Caco-2 (cell line): Measurements from ENCODE around the gene ADGRL1. TPM values are rescaled to one million over a fixed set of nuclear protein-coding genes. Genes with fewer than 3 reads are reported as not detected.

Experiments
- BruUV-seq: library from RNA; stranded (reverse); fragments of 400-500 nt; replicated peaks from 2 replicates; lab custom pipeline; 2021; lab: Mats Ljungman, UMichigan
- CTCF ChIA-PET: fragments of 300-600 bp; sonication (Branson Sonifier 250); formaldehyde crosslinking; loops from one replicate; lab custom pipeline; 2022; ENCODE audit warnings: antibody characterized with exemption; lab: Charles Lee
- POLR2A ChIA-PET: fragments of 300-600 bp; sonication (Branson Sonifier 250); formaldehyde crosslinking; loops from one replicate; lab custom pipeline; 2022; ENCODE audit warnings: antibody characterized with exemption; lab: Charles Lee
- DNase-seq, 2 experiments: peaks; one replicate each; pipeline versions ENCODE4 v3.0.0 to v3.0.0-alpha.2; 2020 to 2022
- H3K27me3 ChIP-seq: replicated peaks from 2 replicates; pipeline ENCODE4 v1.6.0; 2011; ENCODE audit warnings: low read length; ENCODE audit not compliant: control insufficient read depth, insufficient read depth
- H3K36me3 ChIP-seq: 2 replicates; pipeline ENCODE4 v1.5.1; 2011; ENCODE audit warnings: low read length; ENCODE audit not compliant: control insufficient read depth, insufficient read depth
- H3K4me1 ChIP-seq: fragments of 250-450 bp; sonication (Bioruptor Pico); 2 replicates; pipeline ENCODE4 v1.5.1; 2020; ENCODE audit warnings: mild to moderate bottlenecking
- H3K4me3 ChIP-seq: 2 replicates; pipeline ENCODE4 v1.5.1; 2011; ENCODE audit warnings: low read depth, mild to moderate bottlenecking, control low read depth, low read length
- H3K9me3 ChIP-seq: fragments of 250-450 bp; sonication (Bioruptor Pico); 2 replicates; pipeline ENCODE4 v1.5.1; 2020; ENCODE audit warnings: mild to moderate bottlenecking, moderate library complexity
- H3K27ac Mint-ChIP-seq: one replicate; pipeline ENCODE4 v1.8.0; 2022; ENCODE audit warnings: mixed read lengths; ENCODE audit not compliant: unreplicated experiment
- H3K27me3 Mint-ChIP-seq: one replicate; pipeline ENCODE4 v1.8.0; 2022; ENCODE audit warnings: mixed read lengths; ENCODE audit not compliant: insufficient read depth, unreplicated experiment
- H3K36me3 Mint-ChIP-seq: one replicate; pipeline ENCODE4 v1.8.0; 2022; ENCODE audit warnings: mild to moderate bottlenecking, mixed read lengths; ENCODE audit not compliant: insufficient read depth, unreplicated experiment
- H3K4me1 Mint-ChIP-seq: one replicate; pipeline ENCODE4 v1.8.0; 2022; ENCODE audit warnings: low read depth, mixed read lengths; ENCODE audit not compliant: unreplicated experiment
- H3K4me3 Mint-ChIP-seq: one replicate; pipeline ENCODE4 v1.8.0; 2022; ENCODE audit warnings: mild to moderate bottlenecking, moderate library complexity, mixed read lengths; ENCODE audit not compliant: unreplicated experiment
- H3K9me3 Mint-ChIP-seq: one replicate; pipeline ENCODE4 v1.8.0; 2022; ENCODE audit warnings: mixed read lengths; ENCODE audit not compliant: unreplicated experiment
- intact Hi-C: fragments of 100-400 bp; cut with micrococcal nuclease; formaldehyde crosslinking; loops from one replicate; pipeline ENCODE4 v1.10.0; 2022; ENCODE audit not compliant: unreplicated experiment
- total RNA-seq: library from RNA; stranded (reverse); gene quantifications from 2 replicates; pipeline ENCODE4 v1.2.3, GENCODE V29; 2022
- TF ChIP-seq, protein P1 (sequence below), 2 experiments: fragments of 200-600 bp in 1 of 2; IDR thresholded peaks; 1 replicate in 1 of 2; 2 replicates in 1 of 2; pipeline versions ENCODE4 v1.5.1 to v1.8.0; 2011 to 2022; ENCODE audit warnings: antibody characterized with exemption in 1 of 2, control low read depth in 1 of 2, inconsistent platforms in 1 of 2, low read depth in 1 of 2, low read length in 1 of 2, mild to moderate bottlenecking in 1 of 2, moderate library complexity in 1 of 2; ENCODE audit not compliant: insufficient read depth in 1 of 2, severe bottlenecking in 1 of 2, unreplicated experiment in 1 of 2

The ADGRL1 gene
- total RNA-seq, 1 experiment from 2014 or later, result 17.6 TPM

GRCh38 chr19:14119644-14120496 lies 86.1 kb downstream of the ADGRL1 start:
- CTCF ChIA-PET, result no interaction called here
- H3K36me3 ChIP-seq, result peaks cover 1% of the 10 kb centered on the region; the same call in 1 of the 2 replicates
- H3K4me3 ChIP-seq, result no peak overlapping the region
- peaks cover 13% of the 10 kb centered on the region for H3K4me1 ChIP-seq
- Mint-ChIP-seq H3K36me3 (peaks cover 50% of the 10 kb centered on the region), H3K27me3 (no peaks in the 10 kb centered on the region), H3K4me3 (no peak overlapping the region), H3K27ac (no peak overlapping the region), H3K4me1 (peaks cover 8% of the 10 kb centered on the region), H3K9me3 (no peaks in the 10 kb centered on the region)
- intact Hi-C loops, result loop anchor here (2.0 to 5.0 kb wide), 2 partner anchors 17 to 38 kb away; partner anchors contain the start of gene ASF1B
- DNase-seq, result no peak
- BruUV-seq, result no TSS peak
- H3K9me3 ChIP-seq, result no peaks in the 10 kb centered on the region
- POLR2A ChIA-PET, result no interaction called here
- H3K27me3 ChIP-seq, result no peaks in the 10 kb centered on the region
- TF ChIP-seq, protein P1, sequence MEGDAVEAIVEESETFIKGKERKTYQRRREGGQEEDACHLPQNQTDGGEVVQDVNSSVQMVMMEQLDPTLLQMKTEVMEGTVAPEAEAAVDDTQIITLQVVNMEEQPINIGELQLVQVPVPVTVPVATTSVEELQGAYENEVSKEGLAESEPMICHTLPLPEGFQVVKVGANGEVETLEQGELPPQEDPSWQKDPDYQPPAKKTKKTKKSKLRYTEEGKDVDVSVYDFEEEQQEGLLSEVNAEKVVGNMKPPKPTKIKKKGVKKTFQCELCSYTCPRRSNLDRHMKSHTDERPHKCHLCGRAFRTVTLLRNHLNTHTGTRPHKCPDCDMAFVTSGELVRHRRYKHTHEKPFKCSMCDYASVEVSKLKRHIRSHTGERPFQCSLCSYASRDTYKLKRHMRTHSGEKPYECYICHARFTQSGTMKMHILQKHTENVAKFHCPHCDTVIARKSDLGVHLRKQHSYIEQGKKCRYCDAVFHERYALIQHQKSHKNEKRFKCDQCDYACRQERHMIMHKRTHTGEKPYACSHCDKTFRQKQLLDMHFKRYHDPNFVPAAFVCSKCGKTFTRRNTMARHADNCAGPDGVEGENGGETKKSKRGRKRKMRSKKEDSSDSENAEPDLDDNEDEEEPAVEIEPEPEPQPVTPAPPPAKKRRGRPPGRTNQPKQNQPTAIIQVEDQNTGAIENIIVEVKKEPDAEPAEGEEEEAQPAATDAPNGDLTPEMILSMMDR (IDR thresholded peaks at IDR 0.05; ENCODE audit: insufficient read depth in 1 of 2, low read depth in 1 of 2, low read length in 1 of 2, severe bottlenecking in 1 of 2, unreplicated experiment in 1 of 2), result no peak

- no TSS peak for BruUV-seq
- no peak for DNase-seq
- H3K9me3 Mint-ChIP-seq, result no peaks in the 10 kb centered on the region
- intact Hi-C loops, result loop anchor here (2.0 to 5.0 kb wide), 2 partner anchors 18 to 37 kb away; partner anchors contain the start of gene ASF1B
- H3K4me3 Mint-ChIP-seq, result peak overlapping the region; percentile 83
- TF ChIP-seq, protein P1 (IDR thresholded peaks at IDR 0.05; ENCODE audit: insufficient read depth in 1 of 2, low read depth in 1 of 2, low read length in 1 of 2, severe bottlenecking in 1 of 2, unreplicated experiment in 1 of 2), result no peak
- peaks cover 1% of the 10 kb centered on the region; the same call in 1 of the 2 replicates for H3K36me3 ChIP-seq
- H3K9me3 ChIP-seq, result no peaks in the 10 kb centered on the region
- peak overlapping the region; percentile 85 for H3K27ac Mint-ChIP-seq
- ChIA-PET CTCF (no interaction called here), POLR2A (no interaction called here)
- peaks cover 8% of the 10 kb centered on the region for H3K4me1 Mint-ChIP-seq
- no peaks in the 10 kb centered on the region for H3K27me3 ChIP-seq
- H3K36me3 Mint-ChIP-seq, result peaks cover 50% of the 10 kb centered on the region
- H3K4me3 ChIP-seq, result no peak overlapping the region
- H3K27me3 Mint-ChIP-seq, result no peaks in the 10 kb centered on the region
- H3K4me1 ChIP-seq, result peaks cover 13% of the 10 kb centered on the region
Observed at GRCh38 chr19:14119146-14119545, 86.8 kb downstream of the ADGRL1 start.

GRCh38 chr19:14118165-14119051 lies 87.6 kb downstream of the ADGRL1 start:
- BruUV-seq, result TSS peak; percentile 64
- Mint-ChIP-seq H3K4me3 (peak overlapping the region; percentile 83), H3K9me3 (no peaks in the 10 kb centered on the region), H3K27ac (peak overlapping the region; percentile 85), H3K36me3 (peaks cover 45% of the 10 kb centered on the region), H3K4me1 (peaks cover 8% of the 10 kb centered on the region), H3K27me3 (no peaks in the 10 kb centered on the region)
- TF ChIP-seq, protein P1 (IDR thresholded peaks at IDR 0.05; ENCODE audit: insufficient read depth in 1 of 2, low read depth in 1 of 2, low read length in 1 of 2, severe bottlenecking in 1 of 2, unreplicated experiment in 1 of 2), result no peak
- no peaks in the 10 kb centered on the region for H3K36me3 ChIP-seq
- H3K9me3 ChIP-seq, result no peaks in the 10 kb centered on the region
- ChIA-PET POLR2A (interaction anchor here (1.1 kb wide), 1 partner anchor 18 kb away, joined by 10 read pairs; the partner anchor contains the start of gene ASF1B), CTCF (interaction anchor here (1.0 kb wide), 1 partner anchor 18 kb away, joined by 6 read pairs; the partner anchor contains the start of gene ASF1B)
- H3K27me3 ChIP-seq, result no peaks in the 10 kb centered on the region
- H3K4me3 ChIP-seq, result peak overlapping the region; percentile 44
- H3K4me1 ChIP-seq, result peaks cover 13% of the 10 kb centered on the region
- intact Hi-C loops, result loop anchor here (2.0 to 5.0 kb wide), 2 partner anchors 18 to 36 kb away; partner anchors contain the start of gene ASF1B
- DNase-seq, result no peak
